NCI-H460 (cell line): ENCODE measurements around the gene DNMT3L. TPM values are rescaled to one million over a fixed set of nuclear protein-coding genes. Genes with fewer than 3 reads are reported as not detected.
"Not testable (repeated sequence)": the region's sequence is repeated elsewhere in the genome, so short reads cannot be mapped to it uniquely, and the experiment has no call there.

Source experiments
- DNase-seq: peaks from one replicate; pipeline ENCODE4 v3.0.0-alpha.2; 2016; ENCODE audit warnings: low read depth; ENCODE audit errors: extremely low read depth
- total RNA-seq: library from RNA; depleted of rRNA; stranded (reverse); fragments of >200 nt; shearing (Covaris generic); gene quantifications from 2 replicates; pipeline ENCODE4 v1.2.3, GENCODE V29; 2014

DNMT3L gene
- total RNA-seq, 1 experiment from 2014 or later: not detected

DNA sequence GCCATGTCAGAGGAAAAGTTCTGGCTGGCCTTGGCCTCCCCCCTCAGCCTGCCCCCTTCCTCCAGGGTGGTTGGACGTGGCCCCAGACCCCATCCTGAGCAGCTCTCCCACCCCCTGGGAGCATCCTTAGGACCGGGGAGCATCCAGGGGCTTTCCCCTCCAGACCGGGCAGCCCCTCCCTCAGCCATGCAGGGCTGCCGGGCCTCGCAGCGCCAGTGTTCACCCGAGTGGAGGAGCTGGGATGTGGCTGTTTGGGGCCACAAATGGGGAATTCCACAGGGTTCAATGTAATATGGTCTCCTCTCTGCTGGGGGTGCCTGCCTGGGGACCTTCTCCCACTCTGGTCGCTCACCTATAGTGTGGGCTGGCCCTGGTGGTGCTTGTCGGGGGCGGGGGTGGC lies 33.9 kb upstream of the DNMT3L start:
- DNase-seq: no peak

DNA sequence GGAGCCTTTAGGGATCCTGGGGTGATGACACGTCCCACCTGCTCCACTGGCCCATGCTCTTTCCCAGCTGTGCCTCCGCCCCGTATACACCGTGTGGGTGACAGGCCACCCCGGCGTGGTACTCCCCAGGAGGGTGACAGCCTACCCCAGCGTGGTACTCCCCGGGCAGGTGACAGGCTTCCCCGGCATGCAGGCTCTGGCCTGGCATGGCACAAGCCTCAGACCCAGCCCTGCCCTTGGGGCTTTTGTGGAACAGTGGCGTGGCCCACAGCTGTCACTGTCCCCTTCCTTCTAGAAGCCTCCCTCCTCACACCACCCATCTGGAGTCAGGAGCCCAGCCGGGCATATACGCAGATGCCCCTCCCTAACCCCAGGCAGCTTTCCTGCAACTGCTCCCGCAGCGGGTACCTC lies 33.5 kb upstream of the DNMT3L start:
- no peak for DNase-seq

- no peak for DNase-seq
Observed at GRCh38 chr21:44294391-44295162, 32.9 kb upstream of the DNMT3L start.

DNA sequence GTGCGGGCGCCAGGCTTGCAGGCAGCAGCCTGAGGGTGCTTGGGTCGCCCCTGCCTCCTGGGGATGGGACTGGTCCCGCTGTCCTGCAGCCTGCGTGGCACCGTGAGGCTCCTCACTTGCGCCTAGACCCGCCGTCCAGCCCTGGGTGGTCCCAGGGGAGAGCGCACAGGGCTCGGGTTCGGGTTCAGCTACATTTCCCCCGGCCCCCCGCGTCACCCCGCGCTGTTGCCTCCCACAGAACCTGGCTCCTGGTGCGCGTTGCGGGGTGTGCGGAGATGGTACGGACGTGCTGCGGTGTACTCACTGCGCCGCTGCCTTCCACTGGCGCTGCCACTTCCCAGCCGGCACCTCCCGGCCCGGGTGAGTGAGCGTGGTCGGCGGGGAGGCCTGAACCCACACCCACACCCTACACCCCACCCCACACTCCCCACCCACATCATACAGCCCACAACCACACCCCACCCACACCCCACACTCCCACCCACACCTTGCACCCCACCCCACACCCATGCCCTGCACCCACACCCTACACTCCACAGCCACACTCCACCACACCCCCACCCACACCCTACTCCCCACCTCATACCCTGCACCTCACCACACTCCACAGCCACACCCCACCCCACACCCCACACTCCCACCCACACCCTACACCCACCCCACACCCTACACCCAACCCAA lies 32.0 kb upstream of the DNMT3L start:
- DNase-seq: no peak

DNA sequence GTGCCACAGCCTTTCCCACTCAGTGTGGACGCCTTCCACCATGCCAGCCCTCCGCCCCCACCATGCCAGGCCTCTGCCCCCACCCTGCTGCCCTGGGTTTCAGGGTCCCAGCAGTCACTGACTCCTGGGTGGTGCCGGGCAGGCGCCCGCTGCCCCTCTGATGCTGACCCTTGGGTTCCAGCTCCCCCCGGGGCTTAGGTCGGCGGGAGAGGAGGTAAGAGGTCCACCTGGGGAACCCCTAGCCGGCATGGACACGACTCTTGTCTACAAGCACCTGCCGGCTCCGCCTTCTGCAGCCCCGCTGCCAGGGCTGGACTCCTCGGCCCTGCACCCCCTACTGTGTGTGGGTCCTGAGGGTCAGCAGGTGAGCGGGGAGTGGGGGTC lies 31.1 kb upstream of the DNMT3L start:
- no peak for DNase-seq

- no peak for DNase-seq
Observed at GRCh38 chr21:44291936-44292811, 30.5 kb upstream of the DNMT3L start.

- no peak for DNase-seq
Observed at GRCh38 chr21:44291078-44291935, 29.6 kb upstream of the DNMT3L start.

GRCh38 chr21:44290327-44291077 lies 28.8 kb upstream of the DNMT3L start:
- no peak for DNase-seq

GRCh38 chr21:44289381-44290010 lies 27.8 kb upstream of the DNMT3L start:
- DNase-seq: no peak

GRCh38 chr21:44288251-44289110 lies 26.8 kb upstream of the DNMT3L start:
- DNase-seq: no peak

- DNase-seq: no peak
Observed at GRCh38 chr21:44286716-44287632, 25.3 kb upstream of the DNMT3L start.

DNA sequence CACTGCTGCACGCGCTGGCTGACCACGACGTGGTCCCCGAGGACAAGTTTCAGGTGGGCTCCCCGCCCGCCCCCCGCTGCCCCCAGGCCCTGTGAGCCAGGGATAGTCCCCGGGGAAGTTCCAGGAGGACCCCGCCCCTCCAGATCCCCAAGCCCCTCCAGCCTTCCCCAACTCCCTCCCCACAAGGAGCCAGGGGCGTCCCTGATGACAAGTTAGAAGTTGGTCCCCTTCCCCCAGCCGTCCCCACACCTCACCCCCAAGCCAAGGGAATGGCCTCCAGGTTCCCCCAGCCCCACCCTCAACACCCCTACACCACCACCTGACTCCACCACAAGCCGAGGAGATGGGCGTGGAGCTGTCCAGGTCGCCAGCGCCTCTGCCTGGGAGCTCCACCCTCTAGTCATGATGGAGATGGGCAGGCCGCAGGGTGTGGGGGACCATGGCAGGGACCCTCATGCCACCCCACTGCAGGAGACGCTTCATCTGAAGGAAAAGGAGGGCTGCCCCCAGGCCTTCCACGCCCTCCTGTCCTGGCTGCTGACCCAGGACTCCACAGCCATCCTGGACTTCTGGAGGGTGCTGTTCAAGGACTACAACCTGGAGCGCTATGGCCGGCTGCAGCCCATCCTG lies 24.5 kb upstream of the DNMT3L start:
- no peak for DNase-seq

DNA sequence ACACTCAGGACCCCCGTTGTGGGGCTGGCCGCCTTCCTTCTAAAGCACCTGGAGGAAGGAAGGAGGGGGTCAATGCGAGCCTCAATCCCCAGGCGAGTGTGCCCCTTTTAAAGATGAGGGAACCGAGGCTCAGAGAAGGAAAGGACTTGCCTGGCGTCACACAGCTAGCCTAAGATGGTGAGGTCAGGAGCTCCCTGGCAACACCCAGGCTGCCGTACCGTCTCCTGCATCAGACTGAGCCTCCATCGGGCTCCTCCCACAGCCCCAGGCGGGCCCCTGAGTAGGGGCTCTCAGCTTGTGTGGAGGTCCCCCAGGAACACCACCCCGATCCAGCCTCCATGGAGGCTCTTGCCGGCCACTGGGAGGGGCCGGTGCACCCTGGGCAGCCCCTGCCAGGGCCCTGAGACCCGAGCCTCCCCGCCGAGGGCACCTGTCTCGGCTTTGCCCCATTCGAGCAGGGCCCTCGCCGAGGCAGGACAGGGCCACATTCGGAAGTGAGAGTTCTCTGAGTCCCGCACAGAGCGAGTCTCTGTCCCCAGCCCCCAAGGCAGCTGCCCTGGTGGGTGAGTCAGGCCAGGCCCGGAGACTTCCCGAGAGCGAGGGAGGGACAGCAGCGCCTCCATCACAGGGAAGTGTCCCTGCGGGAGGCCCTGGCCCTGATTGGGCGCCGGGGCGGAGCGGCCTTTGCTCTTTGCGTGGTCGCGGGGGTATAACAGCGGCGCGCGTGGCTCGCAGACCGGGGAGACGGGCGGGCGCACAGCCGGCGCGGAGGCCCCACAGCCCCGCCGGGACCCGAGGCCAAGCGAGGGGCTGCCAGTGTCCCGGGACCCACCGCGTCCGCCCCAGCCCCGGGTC lies 23.7 kb upstream of the DNMT3L start, which contains the start of gene AIRE:
Gene AIRE, plus strand, starts transcription at position 739 of the 855 bp plus-strand sequence. CDS start 131 bp downstream, outside the sequence.
- no peak for DNase-seq

DNA sequence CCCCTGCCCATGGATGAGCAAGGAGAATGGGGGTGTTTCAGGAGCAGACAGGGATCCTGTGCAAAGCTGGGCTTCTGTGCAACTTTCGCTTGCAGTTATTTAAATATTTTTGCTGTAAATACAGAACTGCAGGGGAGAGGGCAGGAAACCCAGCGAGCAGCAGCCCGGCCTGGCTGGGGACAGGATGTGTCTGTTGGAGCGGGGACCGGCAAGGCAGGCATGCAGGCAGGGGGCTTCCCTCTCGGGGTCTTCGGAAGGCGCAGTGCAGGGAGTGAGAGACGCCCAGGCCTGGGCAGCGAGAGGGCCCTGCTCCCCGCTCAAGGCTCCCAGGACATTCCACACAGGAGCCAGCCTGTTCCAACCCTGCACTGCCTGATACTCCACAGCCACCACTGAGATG lies 22.3 kb upstream of the DNMT3L start:
- DNase-seq: no peak

GRCh38 chr21:44283211-44283785 lies 21.6 kb upstream of the DNMT3L start:
- DNase-seq: not testable (repeated sequence)
